Brain microvascular endothelial cell (primary cell): ENCODE measurements around the gene TMED7.

ENCODE experiments used
- DNase-seq: peaks from one replicate; pipeline ENCODE4 v3.0.0-alpha.2; 2020
- H3K27ac ChIP-seq: fragments of 250-450 bp; sonication (Bioruptor Pico); 2 replicates; pipeline ENCODE4 v1.5.1; 2020; ENCODE audit warnings: mild to moderate bottlenecking, moderate library complexity
- H3K27me3 ChIP-seq: fragments of 250-450 bp; sonication (Bioruptor Pico); replicated peaks from 2 replicates; pipeline ENCODE4 v1.5.1; 2020; ENCODE audit warnings: mild to moderate bottlenecking
- H3K36me3 ChIP-seq: fragments of 250-450 bp; sonication (Bioruptor Pico); replicated peaks from 2 replicates; pipeline ENCODE4 v1.5.1; 2020; ENCODE audit warnings: mild to moderate bottlenecking
- H3K4me3 ChIP-seq: 2 replicates; pipeline ENCODE4 v1.5.1; 2011; ENCODE audit warnings: low read depth, mild to moderate bottlenecking, control low read depth, low read length, moderate library complexity
- in situ Hi-C: cut with HindIII; loops from 2 replicates; pipeline ENCODE4 v1.10.0; 2017; ENCODE audit warnings: low sequenced_read_pairs, low pct_ligation_motif_present
- TF ChIP-seq, protein P1 (sequence below): IDR thresholded peaks from 2 replicates; pipeline ENCODE4 v1.5.1; 2011; ENCODE audit warnings: low read depth, mild to moderate bottlenecking, moderate library complexity, low read length, control low read depth, inconsistent platforms; ENCODE audit errors: missing control alignments

The TMED7 gene

DNA sequence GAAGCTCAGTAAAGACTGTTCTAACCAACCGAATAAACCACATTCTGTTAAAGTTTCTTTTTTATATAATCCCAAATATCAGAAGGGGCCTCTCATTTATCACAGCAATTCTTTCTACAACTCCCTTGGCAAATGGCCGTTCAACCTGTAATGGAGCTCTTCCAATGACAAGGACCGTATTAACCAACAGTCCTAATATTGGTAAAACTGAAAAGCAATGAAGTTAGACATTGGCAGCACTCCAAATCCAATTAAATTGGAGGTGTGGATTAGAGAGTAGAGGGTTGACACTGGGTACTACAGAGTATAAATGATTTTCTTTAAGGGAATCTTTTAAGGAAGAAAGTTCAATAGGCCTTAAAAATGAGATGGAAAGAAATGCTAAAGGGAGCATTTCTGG is 842 bp downstream of the TMED7 start:
- peaks cover 5% of the 10 kb centered on the region for H3K36me3 ChIP-seq
- no peaks in the 10 kb centered on the region for H3K27me3 ChIP-seq
- TF ChIP-seq, protein P1, sequence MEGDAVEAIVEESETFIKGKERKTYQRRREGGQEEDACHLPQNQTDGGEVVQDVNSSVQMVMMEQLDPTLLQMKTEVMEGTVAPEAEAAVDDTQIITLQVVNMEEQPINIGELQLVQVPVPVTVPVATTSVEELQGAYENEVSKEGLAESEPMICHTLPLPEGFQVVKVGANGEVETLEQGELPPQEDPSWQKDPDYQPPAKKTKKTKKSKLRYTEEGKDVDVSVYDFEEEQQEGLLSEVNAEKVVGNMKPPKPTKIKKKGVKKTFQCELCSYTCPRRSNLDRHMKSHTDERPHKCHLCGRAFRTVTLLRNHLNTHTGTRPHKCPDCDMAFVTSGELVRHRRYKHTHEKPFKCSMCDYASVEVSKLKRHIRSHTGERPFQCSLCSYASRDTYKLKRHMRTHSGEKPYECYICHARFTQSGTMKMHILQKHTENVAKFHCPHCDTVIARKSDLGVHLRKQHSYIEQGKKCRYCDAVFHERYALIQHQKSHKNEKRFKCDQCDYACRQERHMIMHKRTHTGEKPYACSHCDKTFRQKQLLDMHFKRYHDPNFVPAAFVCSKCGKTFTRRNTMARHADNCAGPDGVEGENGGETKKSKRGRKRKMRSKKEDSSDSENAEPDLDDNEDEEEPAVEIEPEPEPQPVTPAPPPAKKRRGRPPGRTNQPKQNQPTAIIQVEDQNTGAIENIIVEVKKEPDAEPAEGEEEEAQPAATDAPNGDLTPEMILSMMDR = no peak
- DNase-seq = no peak
- peak overlapping the region; percentile 95 for H3K27ac ChIP-seq
- in situ Hi-C loops = no loop called here
- H3K4me3 ChIP-seq = peak overlapping the region; percentile 90

DNA sequence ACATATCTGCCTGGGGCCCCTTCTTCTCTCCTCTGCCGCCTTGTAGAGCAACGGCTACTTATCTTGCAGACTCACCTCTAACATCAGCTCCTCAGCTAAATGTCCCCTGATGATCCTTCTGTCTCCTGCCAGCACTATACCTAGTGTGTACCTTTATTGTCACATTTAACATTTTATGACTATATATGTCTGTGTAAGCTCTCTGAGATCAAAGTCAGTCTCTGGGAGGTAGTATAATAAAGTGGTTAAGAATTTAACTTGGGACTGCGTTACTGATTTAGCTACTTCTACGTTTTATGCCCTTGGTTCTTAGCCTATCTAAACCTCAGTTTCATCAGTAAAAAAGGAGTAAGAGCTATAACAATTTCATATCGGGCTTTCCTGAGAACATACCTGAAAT is 2.2 kb downstream of the TMED7 start:
- TF ChIP-seq, protein P1 = no peak
- in situ Hi-C loops = no loop called here
- DNase-seq = no peak
- H3K4me3 ChIP-seq = peak overlapping the region; percentile 90
- peaks cover 12% of the 10 kb centered on the region for H3K36me3 ChIP-seq
- no peaks in the 10 kb centered on the region for H3K27me3 ChIP-seq
- H3K27ac ChIP-seq = no peak overlapping the region

DNA sequence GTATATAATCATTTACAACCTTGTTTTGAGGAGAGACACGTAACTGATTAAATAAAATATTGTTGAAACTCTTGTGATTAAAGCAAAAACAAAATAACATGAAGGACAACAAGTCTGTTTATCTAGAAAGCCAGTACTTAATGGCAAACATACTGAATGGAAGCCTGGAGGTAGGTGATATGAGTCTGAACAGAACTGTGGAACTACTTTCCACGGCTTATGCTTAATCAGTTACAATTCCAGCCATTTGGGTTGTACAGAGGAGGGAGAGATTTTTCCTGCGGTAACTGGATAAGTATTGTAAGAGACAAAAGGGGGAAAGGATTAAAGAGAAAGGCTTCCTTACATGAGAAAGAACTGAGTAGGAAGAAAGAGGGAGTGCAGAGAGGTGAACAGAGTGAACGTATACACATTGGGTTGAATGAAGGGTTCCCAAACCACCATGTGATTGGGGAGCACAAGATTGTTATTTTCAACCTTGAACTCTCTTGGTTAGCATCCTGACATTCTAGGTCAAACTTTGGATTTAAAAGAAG is 4.4 kb downstream of the TMED7 start:
- H3K4me3 ChIP-seq = no peak overlapping the region
- peaks cover 22% of the 10 kb centered on the region for H3K36me3 ChIP-seq
- H3K27me3 ChIP-seq = no peaks in the 10 kb centered on the region
- H3K27ac ChIP-seq = no peak overlapping the region
- TF ChIP-seq, protein P1 = no peak
- in situ Hi-C loops = no loop called here
- no peak for DNase-seq

GRCh38 chr5:115616892-115617291 is 8.9 kb downstream of the TMED7 start:
- Histone ChIP-seq H3K36me3 (peaks cover 36% of the 10 kb centered on the region), H3K27ac (no peak overlapping the region), H3K27me3 (no peaks in the 10 kb centered on the region), H3K4me3 (no peak overlapping the region)
- in situ Hi-C loops = no loop called here
- no peak for DNase-seq
- TF ChIP-seq, protein P1 = no peak

GRCh38 chr5:115616472-115616871 is 9.4 kb downstream of the TMED7 start:
- H3K27me3 ChIP-seq = no peaks in the 10 kb centered on the region
- H3K4me3 ChIP-seq = no peak overlapping the region
- H3K27ac ChIP-seq = no peak overlapping the region
- DNase-seq = no peak
- in situ Hi-C loops = no loop called here
- TF ChIP-seq, protein P1 = no peak
- peaks cover 36% of the 10 kb centered on the region for H3K36me3 ChIP-seq

DNA sequence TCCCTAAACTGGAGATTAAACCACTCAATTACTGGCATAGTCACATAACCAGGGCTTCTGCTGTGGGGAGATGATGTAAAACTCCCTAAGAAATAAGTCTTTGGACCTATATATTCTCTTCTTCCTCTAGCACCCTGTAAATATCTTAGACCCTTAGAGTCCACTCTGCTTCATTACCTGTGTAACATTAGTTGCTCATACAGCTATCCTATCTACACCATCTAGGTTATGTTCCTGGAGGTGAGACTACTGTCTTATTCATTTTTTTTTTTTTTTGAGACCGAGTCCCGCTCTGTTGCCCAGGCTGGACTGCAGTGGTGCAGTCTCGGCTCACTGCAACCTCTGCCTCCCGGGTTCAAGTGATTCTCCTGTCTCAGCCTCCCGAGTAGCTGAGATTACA is 14.0 kb downstream of the TMED7 start:
- Histone ChIP-seq H3K27me3 (no peaks in the 10 kb centered on the region), H3K36me3 (peaks cover 17% of the 10 kb centered on the region), H3K4me3 (no peak overlapping the region), H3K27ac (no peak overlapping the region)
- DNase-seq = no peak
- in situ Hi-C loops = no loop called here
- TF ChIP-seq, protein P1 = no peak
